ENCODE data around the gene PLEKHA8.

Gene PLEKHA8

DNA sequence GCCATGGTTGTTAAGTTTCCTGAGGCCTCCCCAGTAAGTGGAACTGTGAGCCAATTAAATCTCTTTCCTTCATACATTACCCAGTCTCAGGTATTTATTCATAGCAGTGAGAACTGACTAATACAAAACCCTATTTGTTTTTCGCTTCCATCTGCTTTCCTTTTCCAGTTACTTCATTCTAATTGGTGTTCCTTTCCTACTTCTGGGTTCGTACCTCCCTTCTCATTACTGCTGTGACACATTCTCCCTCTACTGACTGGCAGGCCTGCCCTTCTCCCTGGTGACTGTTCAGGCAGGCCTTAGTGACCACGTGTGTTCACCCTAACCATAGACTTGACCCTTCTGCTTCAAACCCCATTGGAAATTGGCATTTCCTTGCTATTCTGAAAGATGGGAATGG is 144.2 kb downstream of the PLEKHA8 start:
- DNase-seq: peak; percentile 46

DNA sequence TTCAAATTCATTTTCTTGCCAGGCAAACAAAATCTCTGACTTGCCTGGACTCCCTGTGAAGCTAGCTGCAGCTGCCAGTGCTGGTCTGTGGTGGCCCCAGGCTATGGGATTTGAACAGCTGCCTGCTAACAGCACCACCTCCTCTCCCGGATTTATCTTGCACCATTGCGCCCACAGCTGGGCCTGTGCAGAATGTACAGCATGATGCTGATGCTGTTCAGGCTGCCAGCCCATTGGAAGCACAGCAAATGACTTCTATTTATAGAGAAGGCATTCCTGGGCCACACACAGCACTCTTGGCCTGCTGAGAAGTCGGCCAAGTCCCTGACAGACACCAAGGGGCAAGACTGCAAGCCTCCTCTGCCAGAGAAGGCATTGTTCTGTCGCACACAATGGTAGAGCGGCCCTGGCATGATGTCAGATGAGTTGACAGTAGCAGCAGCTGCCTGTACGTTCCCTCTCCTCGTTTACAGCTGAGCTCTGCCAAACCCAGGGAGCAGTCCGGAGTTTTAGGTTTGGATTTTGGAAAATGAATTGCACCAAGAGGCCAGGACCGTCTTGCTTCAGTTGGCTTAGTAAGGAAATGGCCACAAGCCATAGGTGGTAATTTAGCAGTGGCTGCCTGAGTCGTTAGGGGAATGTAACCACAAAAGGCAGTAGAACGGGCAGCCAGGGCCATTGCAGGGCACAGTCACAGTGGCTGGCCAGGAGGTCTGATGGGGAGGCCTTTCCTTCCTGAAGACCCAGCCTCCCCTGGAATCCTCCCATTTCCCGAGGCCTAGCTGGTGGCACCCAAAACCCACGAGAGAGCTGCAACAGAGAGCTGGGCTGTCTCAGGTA is 145.1 kb downstream of the PLEKHA8 start:
- DNase-seq: peak; percentile 91

GRCh38 chr7:30175180-30175579 is 147.0 kb downstream of the PLEKHA8 start:
- DNase-seq: no peak

DNA sequence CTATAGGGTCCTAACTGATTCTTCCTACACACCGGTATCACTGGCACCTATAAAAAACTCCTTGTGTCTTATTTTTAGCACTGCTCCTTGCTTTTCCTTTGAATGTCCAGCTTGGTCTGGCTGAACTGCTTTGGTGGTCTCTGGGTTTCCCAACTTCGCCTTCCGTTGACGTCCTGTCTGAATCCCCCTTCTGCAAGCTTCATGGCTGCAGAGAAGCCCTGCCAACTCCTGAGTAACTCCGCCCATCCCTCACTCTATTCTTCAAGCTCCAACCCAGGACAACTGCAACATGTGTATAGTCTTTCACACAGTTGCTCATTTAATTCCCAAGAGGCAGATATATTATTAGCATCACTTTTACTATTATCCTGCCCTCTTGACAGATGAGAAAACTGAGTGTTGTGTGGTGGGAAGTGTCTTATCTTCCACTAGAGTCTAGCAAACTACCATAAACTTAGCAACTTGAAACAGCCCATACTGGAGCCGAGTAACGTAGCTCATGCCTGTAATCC is 147.5 kb downstream of the PLEKHA8 start:
- no peak for DNase-seq

- no peak for DNase-seq
These were observed 148.4 kb downstream of the PLEKHA8 start for GRCh38 chr7:30176463-30177109.

DNA sequence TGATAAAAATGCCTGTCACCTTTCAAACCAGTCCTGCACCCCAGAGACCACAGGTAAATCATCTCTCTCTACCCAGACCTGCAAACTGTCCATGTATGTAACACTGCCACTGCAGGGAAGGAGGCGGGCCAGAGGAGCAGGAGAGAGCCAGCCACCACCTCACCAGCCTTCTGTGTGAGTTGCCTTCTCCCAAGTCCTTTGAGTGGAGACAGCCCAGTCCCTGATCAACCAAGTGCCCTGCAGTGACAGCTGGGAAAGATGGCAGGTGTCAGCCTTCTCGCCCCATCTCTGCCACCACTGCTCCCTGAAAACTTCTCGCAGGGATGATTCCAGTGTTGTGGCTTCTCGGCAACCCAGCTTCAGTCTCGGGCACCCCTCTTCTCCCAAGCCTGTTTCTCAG is 149.0 kb downstream of the PLEKHA8 start:
- no peak for DNase-seq

DNA sequence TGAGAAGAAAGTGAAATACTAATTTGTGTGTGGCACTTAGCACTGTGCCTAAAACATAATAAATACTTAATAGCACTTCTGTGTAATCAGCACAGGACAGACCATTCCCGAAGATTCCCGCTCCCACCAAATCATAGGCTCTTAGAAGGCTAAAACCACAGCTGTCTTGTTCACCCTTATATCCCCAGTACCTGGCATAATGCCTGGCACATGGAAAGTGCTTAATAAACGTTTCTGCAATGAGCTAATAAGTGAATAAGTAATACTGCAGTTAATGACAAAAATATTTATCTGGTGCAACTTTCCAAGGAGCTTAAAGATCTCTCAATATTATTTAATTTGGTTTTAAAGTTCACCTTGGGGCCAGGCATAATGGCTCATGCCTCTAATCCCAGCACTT is 149.8 kb downstream of the PLEKHA8 start:
- DNase-seq: no peak

GRCh38 chr7:30178748-30179436 is 150.7 kb downstream of the PLEKHA8 start:
- DNase-seq: no peak
